ENCODE results near the gene FHIP1A. TPM values are rescaled to one million over a fixed set of nuclear protein-coding genes. Genes with fewer than 3 reads are reported as not detected.
"Not testable (repeated sequence)": the region's sequence is repeated elsewhere in the genome, so short reads cannot be mapped to it uniquely, and the experiment has no call there.

The FHIP1A gene
- total RNA-seq: 1 to 10 TPM in 3 of 8 experiments, under 1 TPM in 5; 0.17 to 2.3 (median 0.64) TPM

DNA sequence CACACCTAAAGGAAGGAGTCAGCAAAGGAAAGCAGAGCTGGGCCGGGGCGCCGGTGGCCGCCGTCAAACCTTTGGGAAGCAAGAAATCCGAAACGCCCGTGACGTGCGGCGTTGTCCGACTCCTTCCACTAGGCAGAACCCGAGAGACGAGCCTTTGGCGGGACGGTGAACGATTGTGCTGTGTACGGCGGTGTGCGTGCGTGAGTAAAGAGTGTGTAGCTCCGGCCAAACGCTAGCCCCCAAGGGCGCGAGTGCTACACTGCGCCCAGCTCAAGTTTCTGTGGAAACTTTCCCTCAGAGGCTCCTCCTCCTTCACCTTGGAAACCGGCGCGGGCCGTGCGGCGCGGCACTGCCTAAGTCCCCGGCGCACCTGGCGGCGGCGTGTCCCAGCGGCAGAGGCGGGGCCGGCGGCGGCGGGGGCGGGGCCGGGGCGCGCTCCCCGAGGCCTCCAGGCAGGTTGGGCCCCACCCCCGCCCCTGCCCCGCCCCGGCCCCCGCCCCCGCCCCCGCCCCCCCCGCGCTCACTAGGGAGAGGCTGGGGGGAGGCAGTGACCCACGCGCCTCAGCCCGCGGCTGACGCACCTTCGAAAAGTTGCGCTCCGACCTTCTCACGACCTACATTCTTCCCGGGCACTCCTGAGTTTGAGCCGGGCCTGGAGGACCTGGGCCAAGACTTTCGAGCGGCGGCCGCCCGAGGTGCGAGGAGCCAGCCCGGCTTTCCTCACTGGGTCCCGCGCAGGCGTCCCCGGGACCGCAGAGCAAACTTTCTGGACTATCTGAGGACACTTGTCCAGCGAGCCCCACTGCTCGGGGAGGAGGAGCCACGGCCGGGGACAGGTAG lies at the start of gene FHIP1A:
TSS of gene FHIP1A (plus strand) at position 547 of the 840 bp plus-strand sequence. CDS start 157,084 bp downstream, outside the sequence.
- peak; percentile 88 to 97 (median 92) for ATAC-seq (replicated peaks in 6 of 8)
- 1 to 10% (median 9%) methylated on average over 4 to 18 of the region's 84 CpGs; no CpG with 5 or more reads in 7 of the 10 experiments for WGBS, 10 experiments
- Histone ChIP-seq H3K27ac (no peak within 1 kb of the TSS), H3K4me3 (peak within 1 kb of the TSS; percentile 25 to 39 (median 33)), H3K4me1 (replicated peaks in 1 of 2) (peaks cover 7 to 13% of the 10 kb centered on the region in 2 donors)
- in situ Hi-C loops (cut with MboI; ENCODE audit: low pct_unique_long_range_greater_than_20kb in 2 of 9, low sequenced_read_pairs in 9 of 9, unreplicated experiment in 9 of 9): no loop called here

DNA sequence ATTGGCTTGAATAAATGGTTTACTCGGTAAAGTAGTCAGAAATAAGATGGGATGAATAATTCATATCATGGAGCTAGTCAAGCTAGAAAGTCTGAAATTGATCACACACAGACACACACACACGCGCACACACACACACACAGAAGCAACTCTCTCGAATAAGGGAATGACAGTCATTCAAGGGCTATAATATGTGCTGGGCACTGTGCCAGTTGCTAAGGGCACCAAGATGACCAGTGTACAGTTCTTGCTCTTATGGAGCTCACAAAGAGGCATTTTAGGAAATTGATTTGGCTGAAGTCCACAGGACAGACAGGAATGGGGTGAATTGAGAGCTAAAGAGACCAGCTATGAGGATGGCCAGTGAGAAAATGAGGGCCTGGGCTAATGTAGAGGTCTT lies 49.4 kb upstream of the FHIP1A start:
- WGBS, 10 experiments: 17 to 93% (median 83%) methylated on average over 1 to 4 of the region's 4 CpGs
- peak in 3 of 8 experiments; percentile 36 to 80 (median 39) for ATAC-seq (replicated peaks in 6 of 8)
- in situ Hi-C loops (cut with MboI; ENCODE audit: low pct_unique_long_range_greater_than_20kb in 2 of 9, low sequenced_read_pairs in 9 of 9, unreplicated experiment in 9 of 9): loop anchor here in 2 of 9 experiments (25.0 kb wide), 2 partner anchors 222 to 253 kb away; no protein-coding TSS in a partner anchor
- Histone ChIP-seq H3K4me1 (replicated peaks in 1 of 2) (no peaks in the 10 kb centered on the region), H3K4me3 (no peak overlapping the region), H3K27ac (no peak overlapping the region)

DNA sequence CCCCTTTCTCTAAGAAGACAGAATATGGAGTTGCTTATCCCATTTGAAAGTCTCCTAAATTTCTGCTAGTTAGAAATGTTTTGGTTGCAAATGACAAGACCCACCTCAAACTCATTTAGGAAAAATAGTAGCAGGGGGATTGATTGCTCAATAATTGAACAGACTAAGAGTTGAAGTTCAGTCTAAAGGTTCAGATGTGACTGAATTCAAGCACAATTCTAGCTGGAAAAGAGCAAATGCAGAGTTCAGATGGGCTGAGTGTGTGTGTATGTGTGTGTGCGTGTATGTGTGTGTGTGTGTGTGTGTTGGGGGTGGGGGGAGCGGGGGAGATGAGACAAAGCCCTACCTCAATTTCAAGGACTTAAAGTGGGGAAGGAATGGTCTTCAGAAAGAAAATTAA lies 47.9 kb upstream of the FHIP1A start:
- H3K27ac ChIP-seq: no peak overlapping the region
- in situ Hi-C loops (cut with MboI; ENCODE audit: low pct_unique_long_range_greater_than_20kb in 2 of 9, low sequenced_read_pairs in 9 of 9, unreplicated experiment in 9 of 9): loop anchor here in 2 of 9 experiments (25.0 kb wide), 2 partner anchors 224 to 251 kb away; no protein-coding TSS in a partner anchor
- H3K4me1 ChIP-seq (replicated peaks in 1 of 2): no peaks in the 10 kb centered on the region
- no peak overlapping the region for H3K4me3 ChIP-seq
- WGBS, 10 experiments: 80 to 100% methylated on average over 1 of the region's 2 CpGs; no CpG with 5 or more reads in 8 of the 10 experiments
- no peak for ATAC-seq (replicated peaks in 6 of 8)

DNA sequence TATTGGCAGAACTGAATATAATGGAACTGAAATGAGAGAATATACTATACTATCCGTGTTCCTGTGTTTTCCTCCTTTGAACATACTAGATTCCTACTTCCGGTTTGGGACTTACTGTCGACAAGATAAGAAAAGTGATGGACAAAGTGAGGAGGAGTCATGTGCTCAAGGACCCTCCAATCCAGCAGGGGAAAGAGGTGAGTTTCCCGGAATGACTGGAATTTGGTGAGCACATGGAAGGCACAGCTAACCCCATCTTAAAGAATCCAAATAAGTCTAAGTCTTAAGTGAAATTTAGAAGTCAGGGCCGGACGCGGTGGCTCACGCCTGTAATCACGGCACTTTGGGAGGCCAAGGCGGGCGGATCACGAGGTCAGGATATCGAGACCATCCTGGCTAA lies 47.0 kb upstream of the FHIP1A start:
- in situ Hi-C loops (cut with MboI; ENCODE audit: low pct_unique_long_range_greater_than_20kb in 2 of 9, low sequenced_read_pairs in 9 of 9, unreplicated experiment in 9 of 9): loop anchor here in 2 of 9 experiments (25.0 kb wide), 2 partner anchors 225 to 250 kb away; no protein-coding TSS in a partner anchor
- Histone ChIP-seq H3K4me1 (replicated peaks in 1 of 2) (no peaks in the 10 kb centered on the region), H3K4me3 (no peak overlapping the region), H3K27ac (no peak overlapping the region)
- WGBS, 10 experiments: 23 to 100% (median 94%) methylated on average over 1 to 12 of the region's 13 CpGs; no CpG with 5 or more reads in 3 of the 10 experiments
- no peak for ATAC-seq (replicated peaks in 6 of 8)

DNA sequence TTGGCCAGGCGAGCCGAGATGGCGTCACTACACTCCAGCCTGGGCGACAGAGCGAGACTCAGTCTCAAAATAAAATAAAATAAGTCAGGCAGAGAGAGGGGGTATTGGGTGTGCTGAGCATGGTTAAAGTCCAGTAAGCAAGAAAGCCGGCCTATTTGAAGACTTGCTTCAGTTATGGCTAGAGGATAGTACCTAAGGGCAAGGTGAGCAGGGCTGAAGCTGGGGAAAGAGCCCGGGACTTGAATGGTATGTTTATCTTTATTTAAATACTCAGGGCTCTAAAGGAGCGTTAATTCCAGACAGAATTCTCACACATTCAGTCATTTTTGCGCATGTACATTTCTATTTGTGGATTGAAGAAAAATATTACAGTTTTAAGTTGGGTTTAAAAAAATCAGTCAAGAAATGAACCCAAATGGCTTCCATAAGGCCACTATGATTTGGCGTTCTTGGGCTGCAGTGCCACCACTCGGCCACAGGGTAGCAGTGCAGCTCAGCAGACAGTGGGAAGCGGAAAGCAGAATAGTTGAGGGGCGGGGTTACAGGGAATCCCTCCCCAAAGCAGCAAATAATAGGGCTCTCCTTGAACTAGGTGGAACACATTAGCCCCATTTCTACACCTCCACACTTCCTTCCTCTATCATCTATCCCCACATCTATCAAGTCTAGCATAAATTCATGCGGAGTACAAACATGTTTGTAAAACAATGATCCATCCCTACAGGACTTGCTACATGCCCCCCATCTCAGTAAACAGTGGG lies 46.4 kb upstream of the FHIP1A start:
- no peak overlapping the region for H3K27ac ChIP-seq
- peak; percentile 70 to 99 (median 85) for ATAC-seq (replicated peaks in 6 of 8)
- WGBS, 10 experiments: 22 to 67% (median 34%) methylated on average over 3 to 12 of the region's 14 CpGs; no CpG with 5 or more reads in 2 of the 10 experiments
- in situ Hi-C loops (cut with MboI; ENCODE audit: low pct_unique_long_range_greater_than_20kb in 2 of 9, low sequenced_read_pairs in 9 of 9, unreplicated experiment in 9 of 9): loop anchor here in 2 of 9 experiments (25.0 kb wide), 2 partner anchors 225 to 250 kb away; no protein-coding TSS in a partner anchor
- H3K4me3 ChIP-seq: no peak overlapping the region
- H3K4me1 ChIP-seq (replicated peaks in 1 of 2): no peaks in the 10 kb centered on the region

DNA sequence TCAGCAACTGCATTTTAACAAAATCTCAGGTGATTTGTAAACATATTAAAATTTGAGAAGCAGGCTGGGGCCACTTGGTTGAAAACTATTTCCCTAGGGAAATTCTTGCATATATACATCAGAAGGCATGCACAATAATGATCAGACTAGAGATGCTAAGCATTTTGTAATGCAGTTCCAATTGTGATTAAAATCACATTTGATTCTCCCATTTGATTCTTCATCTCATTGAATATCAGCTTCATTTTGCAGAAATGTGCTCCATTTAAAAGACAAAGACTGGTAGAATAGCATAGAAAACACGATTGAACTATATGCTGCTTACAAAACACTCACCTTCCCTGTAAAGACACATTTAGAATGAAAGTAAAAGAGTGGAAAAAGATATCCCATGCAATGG lies 32.4 kb upstream of the FHIP1A start:
- ATAC-seq (replicated peaks in 6 of 8): no peak
- in situ Hi-C loops (cut with MboI; ENCODE audit: low pct_unique_long_range_greater_than_20kb in 2 of 9, low sequenced_read_pairs in 9 of 9, unreplicated experiment in 9 of 9): no loop called here
- H3K27ac ChIP-seq: no peak overlapping the region

DNA sequence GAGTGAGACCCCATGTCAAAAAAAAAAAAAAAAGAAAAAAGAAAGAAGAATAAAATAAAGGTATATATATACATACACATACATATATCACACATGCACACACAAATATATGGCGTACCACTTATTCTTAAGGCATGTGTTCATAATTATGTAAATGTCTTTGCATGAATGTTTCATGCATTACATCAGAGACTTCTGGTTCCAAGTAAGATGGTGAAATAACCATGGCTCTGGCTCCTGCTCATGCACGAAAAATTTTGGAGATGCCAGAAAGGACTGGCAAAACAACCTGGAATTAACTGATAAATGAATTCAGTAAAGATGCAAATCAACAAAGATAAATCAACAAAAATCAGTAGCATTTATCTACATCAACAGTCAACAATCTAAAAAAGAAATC lies 19.7 kb upstream of the FHIP1A start:
- WGBS, 10 experiments: 0 to 93% (median 58%) methylated on average over 1 to 2 of the region's 2 CpGs; no CpG with 5 or more reads in 1 of the 10 experiments
- in situ Hi-C loops (cut with MboI; ENCODE audit: low pct_unique_long_range_greater_than_20kb in 2 of 9, low sequenced_read_pairs in 9 of 9, unreplicated experiment in 9 of 9): no loop called here
- Histone ChIP-seq H3K4me1 (replicated peaks in 1 of 2) (no peaks in the 10 kb centered on the region), H3K4me3 (no peak overlapping the region), H3K27ac (no peak overlapping the region)
- peak in 2 of 8 experiments; percentile 23 to 43 for ATAC-seq (replicated peaks in 6 of 8)

More for the DNA sequence above, 32.4 kb upstream of the FHIP1A start:
- no peak overlapping the region for H3K4me3 ChIP-seq
- 0 to 87% (median 33%) methylated on average over 1 of the region's 1 CpG; no CpG with 5 or more reads in 1 of the 10 experiments for WGBS, 10 experiments
- no peaks in the 10 kb centered on the region for H3K4me1 ChIP-seq (replicated peaks in 1 of 2)

DNA sequence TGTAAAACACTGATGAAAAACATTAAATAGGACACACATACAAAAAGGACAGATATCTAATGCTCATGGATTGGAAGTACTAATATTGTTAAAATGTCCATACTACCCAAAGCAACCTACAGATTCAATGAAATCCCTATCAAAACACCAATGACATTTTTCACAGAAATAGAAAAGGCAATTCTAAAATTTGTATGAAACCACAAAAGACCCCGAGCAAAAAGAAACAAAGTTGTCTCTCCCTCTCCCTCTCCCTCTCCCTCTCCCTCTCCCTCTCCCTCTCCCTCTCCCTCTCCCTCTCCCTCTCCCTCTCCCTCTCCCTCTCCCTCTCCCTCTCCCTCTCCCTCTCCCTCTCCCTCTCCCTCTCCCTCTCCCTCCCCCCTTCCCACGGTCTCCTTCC lies 19.2 kb upstream of the FHIP1A start:
- in situ Hi-C loops (cut with MboI; ENCODE audit: low pct_unique_long_range_greater_than_20kb in 2 of 9, low sequenced_read_pairs in 9 of 9, unreplicated experiment in 9 of 9); H3K4me1 ChIP-seq (replicated peaks in 1 of 2); H3K27ac ChIP-seq; H3K4me3 ChIP-seq; ATAC-seq (replicated peaks in 6 of 8): not testable (repeated sequence)
- WGBS, 10 experiments: no CpG with 5 or more reads among the region's 2 CpGs

DNA sequence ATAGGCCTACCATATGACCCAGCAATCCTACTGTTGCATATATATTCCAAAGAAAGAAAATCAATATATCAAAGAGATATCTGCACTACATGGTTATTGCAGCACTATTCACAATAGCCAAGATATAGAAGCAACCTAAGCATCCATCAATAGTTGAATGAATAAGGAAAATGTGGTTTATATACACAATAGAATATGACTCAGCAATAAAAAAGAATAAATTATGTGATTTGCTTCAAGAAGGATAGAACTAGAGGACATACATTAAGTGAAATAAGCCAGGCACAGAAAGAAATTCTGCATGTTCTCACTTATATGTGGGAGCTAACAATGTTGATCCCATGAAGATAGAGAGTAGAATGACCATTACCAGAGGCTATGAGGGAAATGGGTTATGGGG lies 13.1 kb upstream of the FHIP1A start:
- Histone ChIP-seq H3K4me3 (no peak overlapping the region), H3K4me1 (replicated peaks in 1 of 2) (no peaks in the 10 kb centered on the region), H3K27ac (no peak overlapping the region)
- ATAC-seq (replicated peaks in 6 of 8): no peak
- in situ Hi-C loops (cut with MboI; ENCODE audit: low pct_unique_long_range_greater_than_20kb in 2 of 9, low sequenced_read_pairs in 9 of 9, unreplicated experiment in 9 of 9): no loop called here

DNA sequence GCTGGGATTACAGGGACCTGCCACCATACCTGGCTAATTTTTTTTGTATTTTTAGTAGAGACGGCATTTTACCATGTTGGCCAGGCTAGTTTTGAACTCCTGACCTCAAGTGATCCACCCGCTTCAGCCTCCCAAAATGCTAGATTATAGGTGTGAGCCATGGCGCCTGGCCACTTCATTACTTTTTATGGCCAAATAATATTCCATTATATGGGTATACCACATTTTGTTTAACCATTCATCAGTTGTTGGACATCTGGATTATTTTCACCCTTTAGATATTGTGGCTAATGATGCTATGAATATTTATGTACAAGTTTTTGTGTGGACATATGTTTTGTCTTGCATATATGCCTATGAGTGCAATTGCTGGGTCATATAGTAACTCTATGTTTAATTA lies 8.6 kb upstream of the FHIP1A start:
- Histone ChIP-seq H3K4me1 (replicated peaks in 1 of 2) (no peaks in the 10 kb centered on the region), H3K27ac (no peak overlapping the region), H3K4me3 (no peak overlapping the region)
- WGBS, 10 experiments: 78 to 100% (median 80%) methylated on average over 1 to 3 of the region's 3 CpGs; no CpG with 5 or more reads in 3 of the 10 experiments
- no peak for ATAC-seq (replicated peaks in 6 of 8)
- in situ Hi-C loops (cut with MboI; ENCODE audit: low pct_unique_long_range_greater_than_20kb in 2 of 9, low sequenced_read_pairs in 9 of 9, unreplicated experiment in 9 of 9): no loop called here

DNA sequence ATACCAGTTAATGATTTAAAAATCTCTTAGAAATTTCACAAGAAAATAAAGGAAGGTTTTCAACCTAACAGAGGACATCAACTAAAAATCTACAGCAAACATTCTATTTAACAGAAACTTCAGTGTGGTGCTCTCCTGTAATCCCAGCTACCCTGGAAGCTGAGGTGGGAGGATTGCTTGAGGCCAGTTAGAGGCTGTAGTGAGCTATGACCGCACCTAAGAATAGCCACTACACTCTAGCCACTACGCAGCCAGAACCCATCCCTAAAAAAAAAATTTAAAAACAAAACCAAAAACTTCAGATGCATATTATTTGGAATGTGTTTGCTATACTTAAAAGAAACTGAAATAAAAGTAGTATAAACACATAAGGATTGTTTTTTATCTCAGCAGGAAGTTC lies 7.2 kb upstream of the FHIP1A start:
- in situ Hi-C loops (cut with MboI; ENCODE audit: low pct_unique_long_range_greater_than_20kb in 2 of 9, low sequenced_read_pairs in 9 of 9, unreplicated experiment in 9 of 9): no loop called here
- Histone ChIP-seq H3K27ac (no peak overlapping the region), H3K4me1 (replicated peaks in 1 of 2) (no peaks in the 10 kb centered on the region), H3K4me3 (no peak overlapping the region)
- 100% methylated on average over 1 to 2 of the region's 2 CpGs; no CpG with 5 or more reads in 4 of the 10 experiments for WGBS, 10 experiments
- ATAC-seq (replicated peaks in 6 of 8): no peak

DNA sequence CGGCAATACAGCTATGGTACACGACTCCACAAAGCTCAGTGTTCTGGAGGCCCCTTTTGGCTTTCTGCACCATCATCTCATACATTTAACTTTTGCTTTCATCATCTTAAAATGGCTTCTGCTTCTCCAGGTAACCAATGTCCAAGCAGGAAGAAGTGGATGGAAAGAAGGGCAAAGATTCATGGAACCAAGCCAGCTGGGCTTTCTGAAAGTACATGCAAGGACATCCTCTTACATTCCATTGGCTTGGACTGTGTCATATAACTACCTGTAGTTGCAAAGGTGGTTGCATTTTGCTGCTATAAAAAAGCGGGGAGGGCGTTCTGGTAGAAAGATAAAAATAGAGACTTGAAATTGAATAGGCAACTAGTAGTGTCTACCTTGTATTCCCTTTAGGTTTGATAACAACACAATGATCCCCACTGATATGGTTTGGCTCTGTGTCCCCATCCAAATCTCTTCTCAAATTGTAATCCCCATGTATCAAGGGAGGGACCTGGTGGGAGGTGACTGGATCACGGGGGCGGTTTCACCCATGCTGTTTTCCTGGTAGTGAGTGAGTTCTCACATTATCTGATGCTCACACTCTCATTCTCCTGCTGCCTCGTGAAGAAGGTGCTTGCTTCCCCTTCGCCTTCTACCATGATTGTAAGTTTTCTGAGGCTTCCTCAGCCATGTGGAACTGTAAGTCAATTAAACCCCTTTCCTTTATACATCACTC lies 6.7 kb upstream of the FHIP1A start:
- in situ Hi-C loops (cut with MboI; ENCODE audit: low pct_unique_long_range_greater_than_20kb in 2 of 9, low sequenced_read_pairs in 9 of 9, unreplicated experiment in 9 of 9): no loop called here
- Histone ChIP-seq H3K4me1 (replicated peaks in 1 of 2) (no peaks in the 10 kb centered on the region), H3K4me3 (no peak overlapping the region), H3K27ac (no peak overlapping the region)
- WGBS, 10 experiments: 43 to 93% (median 80%) methylated on average over 2 to 8 of the region's 8 CpGs; no CpG with 5 or more reads in 1 of the 10 experiments
- no peak for ATAC-seq (replicated peaks in 6 of 8)
